Peyer's patch (tissue), 4 donors: ENCODE results near the gene KCNQ1. TPM values are rescaled to one million over a fixed set of nuclear protein-coding genes. Genes with fewer than 3 reads are reported as not detected.

Source experiments
- DNase-seq, 3 donors: peaks; one replicate each; pipeline ENCODE4 v3.0.0-alpha.2; 2017 to 2019
- H3K27ac ChIP-seq, 4 donors: fragments of 200-600 bp; sonication (generic); one replicate each; pipeline ENCODE4 v1.5.1; 2016 to 2019
- H3K27me3 ChIP-seq, 2 donors: fragments of 200-600 bp; sonication (generic); one replicate each; pipeline ENCODE4 v1.5.1; 2019
- H3K36me3 ChIP-seq, 3 donors: fragments of 200-600 bp; sonication (generic); one replicate each; pipeline ENCODE4 v1.5.1; 2016 to 2019
- H3K4me1 ChIP-seq, 4 donors: fragments of 200-600 bp; sonication (generic); one replicate each; pipeline ENCODE4 v1.5.1; 2016 to 2019
- H3K4me3 ChIP-seq, 4 donors: fragments of 200-600 bp; sonication (generic); 1 replicate in 3 of 4; 2 replicates in 1 of 4; pipeline ENCODE4 v1.5.1; 2016 to 2019; ENCODE audit warnings: mild to moderate bottlenecking in 1 of 4
- H3K9me3 ChIP-seq, 4 donors: fragments of 200-600 bp; sonication (generic); one replicate each; pipeline ENCODE4 v1.5.1; 2016 to 2019; ENCODE audit warnings: mild to moderate bottlenecking in 1 of 4
- POLR2A ChIP-seq, 2 donors: fragments of 450-650 bp; IDR thresholded peaks; one replicate each; pipeline ENCODE4 v1.5.1; 2017; ENCODE audit warnings: antibody characterized with exemption in 2 of 2, mild to moderate bottlenecking in 2 of 2, moderate library complexity in 2 of 2
- total RNA-seq, 4 donors: library from RNA; depleted of rRNA; stranded (reverse); fragments of >200 nt; gene quantifications; one replicate each; pipeline ENCODE4 v1.1.0, GENCODE V29; 2016
- TF ChIP-seq, protein P1 (sequence below), 6 experiments: fragments of 450-650 bp in 4 of 6; fragments of 200-600 bp in 2 of 6; sonication (generic) in 1 of 6; IDR thresholded peaks; one replicate each; pipeline ENCODE4 v1.5.1; 2017 to 2019; ENCODE audit warnings: antibody characterized with exemption in 6 of 6, mild to moderate bottlenecking in 3 of 6, moderate library complexity in 1 of 6

The KCNQ1 gene
- total RNA-seq, 4 donors from 2014 or later: 50.6 to 66.4 (median 54.2) TPM

DNA sequence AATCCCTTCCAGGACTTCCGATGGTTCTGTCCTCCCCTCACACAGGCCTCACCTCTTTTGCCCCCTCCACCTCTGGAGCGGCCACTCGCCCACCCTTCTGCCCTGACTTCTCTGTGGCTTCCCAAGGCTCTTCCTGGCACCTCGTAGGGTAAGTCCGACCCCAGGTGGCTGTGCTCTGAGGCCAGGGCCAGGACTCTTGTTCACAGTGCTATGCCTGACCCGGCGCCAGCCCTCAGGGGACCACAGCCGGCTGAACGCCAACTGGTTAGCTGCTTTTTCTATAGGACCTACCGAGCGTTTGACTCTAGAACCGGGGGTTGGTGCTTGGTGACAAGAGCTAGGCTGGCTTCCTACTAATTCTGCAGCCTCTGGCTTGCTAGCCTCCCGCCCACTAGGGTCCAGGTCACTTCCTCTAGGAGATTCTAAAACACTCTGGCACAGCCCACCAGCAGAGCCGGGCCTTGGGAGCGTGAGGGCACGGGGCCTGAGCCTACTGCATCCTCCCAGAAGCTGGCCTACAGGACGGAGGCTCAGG lies 283.4 kb downstream of the KCNQ1 start:
- no peak for TF ChIP-seq POLR2A (IDR thresholded peaks at IDR 0.05)
- TF ChIP-seq, protein P1, sequence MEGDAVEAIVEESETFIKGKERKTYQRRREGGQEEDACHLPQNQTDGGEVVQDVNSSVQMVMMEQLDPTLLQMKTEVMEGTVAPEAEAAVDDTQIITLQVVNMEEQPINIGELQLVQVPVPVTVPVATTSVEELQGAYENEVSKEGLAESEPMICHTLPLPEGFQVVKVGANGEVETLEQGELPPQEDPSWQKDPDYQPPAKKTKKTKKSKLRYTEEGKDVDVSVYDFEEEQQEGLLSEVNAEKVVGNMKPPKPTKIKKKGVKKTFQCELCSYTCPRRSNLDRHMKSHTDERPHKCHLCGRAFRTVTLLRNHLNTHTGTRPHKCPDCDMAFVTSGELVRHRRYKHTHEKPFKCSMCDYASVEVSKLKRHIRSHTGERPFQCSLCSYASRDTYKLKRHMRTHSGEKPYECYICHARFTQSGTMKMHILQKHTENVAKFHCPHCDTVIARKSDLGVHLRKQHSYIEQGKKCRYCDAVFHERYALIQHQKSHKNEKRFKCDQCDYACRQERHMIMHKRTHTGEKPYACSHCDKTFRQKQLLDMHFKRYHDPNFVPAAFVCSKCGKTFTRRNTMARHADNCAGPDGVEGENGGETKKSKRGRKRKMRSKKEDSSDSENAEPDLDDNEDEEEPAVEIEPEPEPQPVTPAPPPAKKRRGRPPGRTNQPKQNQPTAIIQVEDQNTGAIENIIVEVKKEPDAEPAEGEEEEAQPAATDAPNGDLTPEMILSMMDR (IDR thresholded peaks at IDR 0.05): no peak
- no peaks in the 10 kb centered on the region for H3K9me3 ChIP-seq
- H3K27ac ChIP-seq: peak overlapping the region in 2 of 4 donors; percentile 25 to 54
- H3K27me3 ChIP-seq: no peaks in the 10 kb centered on the region
- H3K36me3 ChIP-seq: no peaks in the 10 kb centered on the region
- H3K4me1 ChIP-seq: peaks cover 0 to 19% (median 0%) of the 10 kb centered on the region in 4 donors
- DNase-seq: no peak
- H3K4me3 ChIP-seq: no peak overlapping the region

DNA sequence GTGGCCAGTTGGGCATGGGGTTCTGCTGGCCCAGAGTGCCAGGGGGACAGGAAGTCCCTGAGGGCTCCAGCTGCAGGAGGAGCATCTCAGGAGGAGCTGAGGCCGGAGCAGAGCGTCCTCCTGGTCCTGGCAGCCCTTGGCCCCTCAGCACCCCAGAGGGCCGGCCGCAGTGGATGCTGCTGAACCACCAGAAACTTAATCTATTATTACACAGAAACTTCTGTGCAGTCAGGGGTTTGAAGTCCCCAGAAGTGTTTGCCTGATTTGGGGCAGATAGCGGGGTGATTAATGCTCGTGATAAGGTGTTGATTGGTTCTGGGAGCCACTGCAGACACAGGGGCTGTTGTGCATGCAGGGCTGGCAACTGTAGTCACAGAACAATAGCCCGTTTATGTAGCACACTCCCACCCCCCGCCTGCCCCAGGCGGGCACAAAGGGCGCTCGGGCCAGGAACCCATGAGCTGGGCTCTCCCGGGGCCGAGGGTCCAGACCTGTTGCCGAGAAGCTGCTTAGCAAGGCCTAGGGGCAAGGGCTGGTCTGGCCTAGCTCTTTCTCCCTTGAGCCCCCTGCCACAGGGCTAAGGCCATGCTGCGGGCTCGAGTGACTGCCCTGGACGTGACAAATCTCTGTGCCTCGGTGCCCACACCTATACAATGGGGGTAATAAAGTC lies 284.0 kb downstream of the KCNQ1 start:
- Histone ChIP-seq H3K36me3 (no peaks in the 10 kb centered on the region), H3K4me1 (peaks cover 0 to 19% (median 0%) of the 10 kb centered on the region in 4 donors), H3K9me3 (no peaks in the 10 kb centered on the region), H3K27ac (peak overlapping the region in 2 of 4 donors; percentile 25 to 54), H3K4me3 (no peak overlapping the region), H3K27me3 (no peaks in the 10 kb centered on the region)
- TF ChIP-seq, protein P1 (IDR thresholded peaks at IDR 0.05): no peak
- peak in 2 of 3 donors; percentile 54 to 68 for DNase-seq

DNA sequence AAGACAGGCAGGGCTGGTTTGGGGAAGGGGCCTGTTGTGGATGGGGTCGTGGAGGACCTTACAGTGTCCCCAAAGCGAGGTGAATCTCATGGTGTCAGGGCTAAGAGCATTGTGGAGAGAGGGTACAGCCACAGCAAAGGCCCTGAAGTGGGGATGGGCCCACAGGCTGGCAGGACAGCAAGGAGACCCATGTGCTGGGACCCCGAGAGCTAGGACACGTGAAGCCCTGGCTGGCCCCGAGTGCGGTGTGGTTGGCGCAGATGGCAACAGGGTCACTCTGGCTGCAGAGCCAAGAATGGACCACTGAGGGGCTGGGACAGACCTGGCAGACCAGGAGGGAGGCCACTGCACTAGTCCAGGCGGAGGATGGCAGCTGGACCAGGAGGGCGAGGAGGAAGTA lies 285.0 kb downstream of the KCNQ1 start:
- Histone ChIP-seq H3K4me1 (peaks cover 0 to 19% (median 0%) of the 10 kb centered on the region in 4 donors), H3K9me3 (no peaks in the 10 kb centered on the region), H3K36me3 (no peaks in the 10 kb centered on the region), H3K27ac (no peak overlapping the region), H3K27me3 (no peaks in the 10 kb centered on the region), H3K4me3 (no peak overlapping the region)
- DNase-seq: no peak
- TF ChIP-seq POLR2A (IDR thresholded peaks at IDR 0.05): no peak
- TF ChIP-seq, protein P1 (IDR thresholded peaks at IDR 0.05): no peak

DNA sequence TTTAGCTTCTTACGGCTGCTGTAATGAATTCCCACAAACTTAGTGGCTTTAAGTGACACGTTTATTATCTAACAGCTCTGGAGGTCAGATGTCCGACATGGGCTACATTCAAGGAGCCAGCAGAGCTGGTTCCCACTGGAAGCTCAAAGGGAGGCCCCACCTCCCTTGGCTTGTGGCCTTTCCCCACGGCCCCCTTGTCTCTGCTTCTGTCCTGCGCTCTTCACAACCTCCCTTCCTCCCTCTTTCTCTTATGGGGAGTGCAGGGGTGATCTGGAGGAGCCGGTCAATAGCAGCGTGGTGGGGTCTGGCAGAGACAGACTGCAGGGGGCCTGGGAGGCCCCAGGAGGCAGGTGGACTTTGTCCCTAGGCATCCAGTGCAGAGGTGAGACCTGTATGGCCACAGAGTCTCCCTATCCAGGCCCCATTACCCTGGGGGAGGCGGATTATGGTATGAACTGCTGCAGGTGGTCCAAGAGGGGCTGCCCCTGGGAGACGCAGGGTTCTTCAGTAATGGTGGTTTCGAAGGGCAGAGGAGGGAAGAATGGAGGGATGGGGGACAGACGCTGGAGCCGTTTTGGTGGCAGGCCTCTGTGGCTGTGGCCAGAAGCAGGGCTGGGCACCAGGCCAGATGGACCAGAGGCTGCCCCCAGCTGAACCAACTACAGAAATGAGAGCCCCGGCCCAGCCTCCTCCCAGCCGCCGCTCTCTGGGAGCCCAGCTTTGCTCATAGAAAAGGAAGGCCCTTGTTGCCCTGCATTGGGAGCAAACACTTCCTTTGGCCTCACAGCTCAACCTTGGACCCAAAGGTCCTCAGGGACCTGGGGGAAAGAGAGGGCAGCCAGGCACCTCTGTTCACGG lies 285.7 kb downstream of the KCNQ1 start:
- H3K27me3 ChIP-seq: no peaks in the 10 kb centered on the region
- no peaks in the 10 kb centered on the region for H3K36me3 ChIP-seq
- DNase-seq: no peak
- H3K27ac ChIP-seq: no peak overlapping the region
- no peaks in the 10 kb centered on the region for H3K9me3 ChIP-seq
- H3K4me1 ChIP-seq: peaks cover 0 to 14% (median 0%) of the 10 kb centered on the region in 4 donors
- H3K4me3 ChIP-seq: no peak overlapping the region
- TF ChIP-seq, protein P1 (IDR thresholded peaks at IDR 0.05): no peak
- no peak for TF ChIP-seq POLR2A (IDR thresholded peaks at IDR 0.05)

DNA sequence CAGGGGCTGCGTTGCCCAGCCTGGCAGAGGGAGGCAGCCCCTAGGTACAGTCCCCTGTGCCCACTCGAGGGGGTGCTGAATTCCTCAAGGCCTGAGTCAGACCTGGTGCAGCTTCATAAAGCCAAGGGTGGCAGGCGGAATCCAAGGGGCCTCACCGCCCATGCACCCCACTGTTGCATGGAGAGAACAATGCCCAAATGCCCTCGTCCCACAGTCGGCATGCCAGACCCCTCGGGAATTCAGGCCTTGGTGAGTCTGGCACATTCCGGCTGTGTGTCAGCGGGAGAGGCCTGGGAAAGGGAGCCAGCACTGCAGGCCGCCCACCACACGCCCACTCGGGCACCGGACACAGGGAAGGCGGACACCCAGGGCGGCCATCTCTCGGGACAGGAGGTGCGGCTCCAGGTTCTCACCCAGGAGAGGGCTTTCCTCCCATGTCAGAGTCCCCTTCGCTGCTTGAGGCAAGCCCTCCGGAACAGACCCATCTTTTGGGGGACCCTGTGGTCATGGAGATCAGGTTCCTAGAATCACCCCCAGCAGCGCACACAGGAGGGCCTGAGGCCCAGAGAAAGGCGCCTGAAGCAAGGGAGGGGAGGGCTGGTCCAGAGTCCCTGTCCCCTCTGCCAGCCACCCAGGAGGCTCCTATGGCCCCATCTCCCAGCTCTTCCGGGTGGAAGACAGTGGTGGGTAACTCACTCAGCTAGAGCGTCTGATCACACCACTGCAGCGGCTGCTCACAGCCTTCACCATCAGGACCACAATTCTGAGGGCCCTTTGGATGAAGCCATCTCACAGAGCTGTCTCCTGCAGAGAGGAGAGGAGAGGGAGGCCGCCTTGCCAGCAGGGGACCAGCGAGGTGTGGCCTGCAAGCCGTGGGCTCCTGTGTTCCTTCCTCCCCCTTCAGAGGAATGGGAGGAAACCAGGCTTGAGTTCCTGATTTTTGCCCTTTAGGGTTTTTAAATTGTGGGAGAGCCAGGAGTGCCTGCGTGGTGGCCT lies 286.6 kb downstream of the KCNQ1 start:
- no peak for DNase-seq
- no peak overlapping the region for H3K27ac ChIP-seq

More for the DNA sequence above, 286.6 kb downstream of the KCNQ1 start:
- H3K36me3 ChIP-seq: no peaks in the 10 kb centered on the region
- H3K9me3 ChIP-seq: no peaks in the 10 kb centered on the region
- no peak overlapping the region for H3K4me3 ChIP-seq
- peaks cover 0 to 19% (median 0%) of the 10 kb centered on the region in 4 donors for H3K4me1 ChIP-seq
- TF ChIP-seq, protein P1 (IDR thresholded peaks at IDR 0.05): no peak
- no peak for TF ChIP-seq POLR2A (IDR thresholded peaks at IDR 0.05)
- H3K27me3 ChIP-seq: no peaks in the 10 kb centered on the region
